Stimulated activated CD4-positive, alpha-beta T cell treated with anti-CD3 and anti-CD28 coated beads, Interleukin-4, amount 100 ng/mL, for 48 hours (primary cell): ENCODE results near the gene TPD52L1.

Experiments
- DNase-seq, 2 donors: peaks; one replicate each; pipeline ENCODE4 v3.0.0-alpha.2; 2020; ENCODE audit warnings: low read depth in 2 of 2

TPD52L1 gene

GRCh38 chr6:125207956-125208355 lies 54.4 kb downstream of the TPD52L1 start:
- no peak for DNase-seq

DNA sequence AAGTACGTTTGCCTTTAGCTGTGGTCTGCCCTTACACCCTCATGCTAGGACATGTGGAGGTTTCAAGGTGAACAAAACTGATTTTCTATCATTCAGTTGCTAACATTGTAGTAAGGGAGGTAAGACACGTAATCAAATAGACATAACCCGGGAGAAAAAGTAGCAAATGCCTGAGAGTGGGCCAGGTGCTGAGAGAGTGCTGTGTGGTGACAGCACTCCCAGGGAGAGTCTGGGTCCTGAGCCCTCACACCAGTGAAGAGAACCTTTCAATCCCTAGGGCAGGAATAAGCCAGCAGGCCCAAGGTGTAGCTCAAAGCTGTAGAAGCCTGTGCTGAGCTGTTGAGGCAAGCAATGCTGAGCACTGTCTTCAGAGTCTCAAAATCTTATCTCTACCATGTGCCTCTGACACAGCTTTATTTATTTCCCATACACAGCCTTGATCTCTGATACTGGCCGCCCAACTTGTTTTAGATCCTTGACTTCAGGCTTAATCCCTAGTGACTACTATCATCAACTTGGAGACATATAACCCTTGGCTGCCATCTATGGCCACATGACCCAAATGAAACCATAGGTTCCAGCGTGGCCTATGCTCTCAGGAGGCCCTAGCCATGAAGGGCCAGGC lies 55.2 kb downstream of the TPD52L1 start:
- DNase-seq: no peak

DNA sequence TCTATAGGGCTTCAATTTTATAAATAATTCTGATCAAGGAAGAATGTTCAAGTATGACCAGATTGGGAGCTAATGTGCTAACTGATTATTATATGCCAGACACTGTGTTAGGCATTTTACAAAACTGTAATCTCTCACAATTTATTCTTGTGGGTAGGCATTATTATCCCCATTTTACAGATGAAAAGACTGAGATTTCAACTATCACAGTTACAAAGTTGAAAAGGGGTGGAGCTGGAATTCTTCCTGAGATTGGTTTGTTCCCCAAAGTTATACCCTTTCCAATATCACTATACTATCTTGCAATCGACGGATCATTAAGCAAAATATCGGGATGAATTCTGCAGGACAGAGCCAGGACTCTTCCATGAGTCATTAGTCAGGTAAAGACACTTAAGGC lies 57.1 kb downstream of the TPD52L1 start:
- no peak for DNase-seq

DNA sequence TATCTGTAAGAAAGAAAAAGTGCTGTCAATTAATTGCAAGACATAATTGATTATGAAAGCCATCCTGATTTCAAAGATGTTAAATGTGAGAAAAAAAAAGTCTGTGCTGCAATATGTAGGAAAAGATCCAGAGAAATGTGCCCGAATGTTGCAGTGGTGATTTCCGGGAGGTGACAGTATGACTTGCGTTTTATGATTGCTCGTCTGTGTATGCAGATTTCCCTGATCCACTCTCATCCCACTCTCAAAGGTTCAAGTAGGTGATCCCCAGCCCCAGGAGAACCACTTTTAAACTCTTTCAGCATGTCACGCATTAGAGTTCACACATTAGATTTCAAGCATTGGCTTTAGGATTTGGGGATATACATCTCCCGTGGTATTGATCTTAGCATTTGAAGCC lies 57.8 kb downstream of the TPD52L1 start:
- DNase-seq: no peak

- DNase-seq: no peak
Measured at GRCh38 chr6:125212377-125212776, 58.8 kb downstream of the TPD52L1 start.

- DNase-seq: no peak
Measured at GRCh38 chr6:125213939-125214338, 60.4 kb downstream of the TPD52L1 start.

DNA sequence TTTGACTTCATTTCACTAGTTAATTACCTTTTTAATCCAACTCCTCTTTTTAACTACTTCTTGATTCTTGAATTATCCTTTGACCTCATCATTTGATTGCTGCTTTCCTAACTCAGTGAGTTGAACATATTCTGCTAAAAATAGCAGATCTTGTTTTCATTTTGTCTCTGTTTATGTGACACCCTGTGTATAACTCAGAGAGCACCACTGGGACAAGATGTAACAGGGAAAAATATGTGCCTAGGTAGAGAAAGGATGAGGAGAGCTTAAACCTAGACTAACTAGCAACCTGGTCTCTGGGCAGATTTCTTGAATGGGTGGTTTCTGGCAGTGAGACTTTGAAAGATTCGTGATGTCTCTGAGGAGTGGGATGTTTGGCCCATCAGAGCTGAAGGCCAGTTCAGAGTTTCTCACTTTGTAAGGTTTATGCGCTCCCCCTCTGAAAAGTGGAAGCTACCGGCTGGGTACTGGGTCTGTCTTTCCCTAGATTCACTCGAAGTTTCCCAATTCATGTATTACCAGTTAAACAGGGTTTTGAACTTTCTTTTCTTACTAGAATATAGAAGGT lies 61.8 kb downstream of the TPD52L1 start:
- no peak for DNase-seq

DNA sequence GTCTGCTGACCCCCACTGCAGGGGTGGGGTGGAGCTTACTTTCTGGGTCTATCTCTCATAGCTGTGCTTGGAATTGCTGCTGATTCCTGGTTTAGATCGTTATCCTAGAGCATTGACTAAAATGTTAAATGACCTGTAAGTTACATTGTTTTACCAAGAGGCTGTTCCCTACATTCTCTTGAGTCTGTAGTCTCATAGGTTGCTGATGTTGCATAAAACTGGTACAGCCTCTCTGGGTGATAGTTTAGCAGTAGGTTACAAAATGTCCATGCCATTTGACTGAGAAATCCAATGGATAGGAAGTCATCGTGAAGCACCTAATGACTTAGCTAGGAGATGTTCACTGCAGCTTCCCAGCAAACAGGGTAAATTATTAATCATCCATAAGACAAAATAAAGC lies 62.4 kb downstream of the TPD52L1 start:
- DNase-seq: no peak

DNA sequence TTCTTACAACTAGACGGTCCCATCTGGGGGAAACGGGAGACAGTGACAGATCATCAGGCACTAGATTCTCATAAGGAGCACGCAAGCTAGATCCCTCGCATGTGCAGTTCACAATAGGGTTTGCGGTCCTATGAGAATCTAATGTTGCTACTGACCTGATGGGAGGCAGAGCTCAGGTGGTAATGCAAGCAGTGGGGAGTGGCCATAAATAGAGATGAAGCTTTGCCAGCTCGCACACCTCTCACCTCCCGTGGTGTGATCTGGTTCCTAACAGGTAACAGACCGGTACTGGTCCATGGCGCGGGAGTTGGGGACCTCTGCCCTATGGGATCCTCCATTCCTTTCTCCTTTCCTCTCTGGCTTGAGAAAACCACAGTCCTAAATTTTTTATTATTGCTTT lies 63.8 kb downstream of the TPD52L1 start:
- DNase-seq: no peak

GRCh38 chr6:125217992-125218391 lies 64.4 kb downstream of the TPD52L1 start:
- DNase-seq: no peak

DNA sequence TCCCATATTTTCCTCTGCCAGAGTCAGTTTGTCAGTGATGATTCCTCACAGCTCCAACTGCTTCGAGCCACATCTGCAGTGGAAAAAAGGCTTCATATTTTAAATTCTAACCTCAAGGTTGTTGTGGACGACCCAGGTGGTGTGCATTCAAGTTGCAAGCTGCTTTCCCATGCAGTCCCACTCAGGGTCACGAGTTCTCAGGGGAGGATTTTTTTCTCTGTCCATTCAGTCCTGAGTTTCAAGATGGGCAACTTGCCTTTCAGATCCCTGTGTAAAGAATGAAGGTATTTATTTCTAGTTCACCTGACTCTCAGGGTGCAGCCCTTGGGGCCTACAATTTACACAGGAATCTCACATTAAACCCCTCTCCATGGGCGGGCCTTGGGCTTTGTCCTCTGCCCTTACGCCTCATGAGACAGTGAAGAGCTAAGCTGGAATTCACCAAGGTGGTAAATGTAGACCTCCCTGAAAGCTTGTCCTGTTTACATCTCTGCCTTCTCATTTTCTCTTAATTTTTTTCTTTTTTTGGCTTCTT lies 65.9 kb downstream of the TPD52L1 start:
- DNase-seq: no peak

- no peak for DNase-seq
Measured at GRCh38 chr6:125220712-125221111, 67.1 kb downstream of the TPD52L1 start.

DNA sequence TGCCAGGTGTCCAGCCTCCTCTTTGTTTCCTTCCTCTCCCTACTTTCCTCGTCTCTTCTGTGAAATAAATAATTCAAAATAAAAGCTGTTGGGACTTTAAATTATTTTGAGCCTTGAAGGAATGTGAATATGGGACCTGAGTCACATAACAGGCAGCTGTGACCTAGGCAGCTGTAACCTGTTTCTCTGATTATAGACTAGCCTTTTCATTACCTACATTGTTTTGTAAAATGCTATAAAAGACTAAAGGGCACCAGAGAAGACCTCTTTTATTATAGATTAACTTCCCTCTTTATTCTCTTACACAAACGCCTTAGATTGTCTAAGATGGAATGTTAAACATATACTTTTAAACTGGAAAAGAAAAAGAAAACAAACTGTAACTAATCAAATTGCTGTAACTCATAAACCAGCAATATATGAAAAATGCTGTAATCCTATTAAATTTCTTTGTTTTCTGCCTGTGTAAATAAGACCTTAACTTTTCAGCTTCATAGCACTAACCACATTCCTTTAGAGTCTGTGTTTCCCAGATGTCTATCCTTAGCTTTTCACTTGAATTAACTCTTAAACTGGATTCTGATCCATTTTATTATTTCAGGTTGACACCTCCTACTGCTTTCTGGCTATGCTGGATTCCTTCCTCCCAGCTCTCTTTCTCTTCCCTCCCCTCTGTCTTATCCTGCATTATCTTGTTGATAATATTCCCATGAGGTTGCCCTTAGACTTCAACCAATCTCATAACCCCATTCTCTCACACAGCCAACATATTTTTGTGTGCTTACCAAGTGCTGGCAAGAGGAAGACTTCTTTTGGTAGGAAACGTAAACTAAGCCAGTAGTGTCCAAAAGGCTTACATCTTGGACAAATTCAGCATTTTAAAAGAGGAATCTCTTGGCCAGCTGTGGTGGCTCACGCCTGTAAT lies 69.2 kb downstream of the TPD52L1 start:
- no peak for DNase-seq

DNA sequence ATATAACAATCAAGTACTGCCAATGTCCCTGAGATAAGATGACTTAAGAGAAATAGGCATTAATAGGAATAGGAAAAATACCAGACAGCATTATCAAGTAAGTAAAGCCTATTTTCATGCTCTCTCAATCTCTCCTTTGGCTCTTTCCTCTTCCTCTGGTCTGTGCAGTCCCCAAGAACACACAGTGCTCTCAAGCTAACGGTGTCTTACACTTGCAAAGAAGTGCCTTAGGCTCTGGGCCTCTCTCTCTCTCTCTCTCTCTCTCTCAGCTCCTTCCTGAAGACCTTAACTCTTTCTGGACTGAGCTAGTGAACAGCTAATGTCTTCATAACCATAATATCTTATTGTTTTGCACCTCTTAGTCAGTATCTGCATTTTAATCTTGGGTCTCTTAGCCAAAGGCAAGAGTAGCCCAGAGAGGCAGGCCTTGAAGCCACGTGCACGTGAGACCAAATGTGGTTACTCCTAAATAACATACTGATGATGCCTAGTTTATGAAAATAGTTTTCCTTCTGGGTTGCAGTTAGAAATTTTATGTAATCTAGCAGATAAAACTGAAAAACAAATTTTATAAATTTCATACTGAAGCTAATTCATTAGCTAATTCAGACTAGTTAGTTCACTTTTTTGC lies 70.8 kb downstream of the TPD52L1 start:
- DNase-seq: no peak

GRCh38 chr6:125227244-125227643 lies 73.7 kb downstream of the TPD52L1 start:
- no peak for DNase-seq

- DNase-seq: no peak
Measured at GRCh38 chr6:125228981-125229479, 75.5 kb downstream of the TPD52L1 start.

DNA sequence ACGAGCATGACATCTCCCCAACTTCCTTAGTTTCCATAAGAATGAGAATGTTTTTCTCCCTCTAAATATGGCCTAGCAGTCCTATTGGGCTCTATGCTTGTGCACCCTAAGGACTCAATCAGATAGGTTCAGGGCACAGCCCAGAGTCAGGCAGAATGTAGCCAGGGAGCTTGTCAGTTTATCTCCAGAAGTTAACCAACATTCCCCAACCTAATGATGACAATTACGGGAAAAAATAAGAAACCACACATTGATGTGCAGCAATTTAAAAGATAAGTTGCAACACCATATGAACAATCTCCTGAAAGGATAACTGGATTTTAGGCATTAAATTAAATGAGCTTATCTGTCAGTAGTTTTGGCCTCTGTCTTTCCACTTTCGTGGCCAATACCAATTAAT lies 77.1 kb downstream of the TPD52L1 start:
- no peak for DNase-seq

DNA sequence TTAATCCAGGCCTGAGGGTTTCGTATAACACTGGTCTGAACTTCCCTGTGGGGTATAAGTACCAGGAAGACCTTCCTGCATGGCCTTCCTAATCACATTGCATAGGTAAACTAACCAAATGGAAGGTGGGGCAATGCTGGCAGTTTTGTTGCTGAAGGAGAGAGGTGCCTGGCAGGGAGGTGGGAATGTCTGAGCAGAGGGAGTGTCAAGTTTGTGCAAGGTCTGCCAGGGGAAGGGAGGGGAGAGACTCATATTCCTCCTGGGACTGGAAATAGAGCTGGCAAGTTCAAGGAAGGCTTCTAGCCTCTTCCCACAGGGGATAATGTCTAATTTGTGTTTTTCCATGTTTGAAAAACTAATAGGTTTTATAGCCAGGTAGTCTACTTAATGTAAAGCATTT lies 77.6 kb downstream of the TPD52L1 start:
- no peak for DNase-seq

DNA sequence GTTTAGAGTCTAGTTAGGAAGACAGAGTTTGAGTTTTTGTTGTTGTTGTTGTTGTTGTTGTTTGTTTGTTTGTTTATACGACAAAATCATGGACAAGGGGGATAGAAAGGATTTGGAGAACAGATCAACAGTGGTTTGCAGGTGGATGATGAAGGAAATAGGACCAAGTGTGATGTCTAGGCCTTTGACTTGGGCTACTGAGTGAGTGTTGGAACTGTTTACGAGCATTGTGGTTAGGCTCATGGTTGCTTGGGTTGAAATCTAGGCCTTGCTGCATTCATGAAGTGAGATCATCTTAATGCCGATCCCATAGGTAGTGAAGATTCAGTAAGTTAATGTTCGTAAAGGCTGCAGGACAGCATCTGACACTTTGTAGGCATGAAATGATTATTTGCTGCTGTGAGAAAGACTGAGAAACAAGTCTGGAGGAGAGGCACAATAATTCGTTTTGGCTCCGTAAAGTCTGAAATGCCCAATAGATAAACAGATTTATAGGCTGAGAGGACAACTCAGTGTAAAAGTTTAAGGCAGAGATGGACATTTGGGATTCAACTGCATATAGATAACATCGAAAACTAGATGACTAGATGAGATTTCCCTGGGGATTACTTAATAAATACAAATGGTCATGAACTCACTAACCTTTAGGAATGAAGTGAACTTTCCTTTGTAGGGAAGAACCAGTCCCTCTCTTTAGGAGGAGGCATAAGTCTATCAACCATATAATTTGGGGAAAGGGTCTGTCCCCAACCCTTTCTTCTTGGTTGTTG lies 78.2 kb downstream of the TPD52L1 start:
- DNase-seq: no peak

- DNase-seq: no peak
Measured at GRCh38 chr6:125232466-125232865, 78.9 kb downstream of the TPD52L1 start.

GRCh38 chr6:125233202-125233601 lies 79.6 kb downstream of the TPD52L1 start:
- DNase-seq: no peak
